ENCODE results near the gene INO80B. TPM values are rescaled to one million over a fixed set of nuclear protein-coding genes. Genes with fewer than 3 reads are reported as not detected.

INO80B gene
- total RNA-seq, 2 donors from 2014 or later: 6.3 to 32.4 TPM

DNA sequence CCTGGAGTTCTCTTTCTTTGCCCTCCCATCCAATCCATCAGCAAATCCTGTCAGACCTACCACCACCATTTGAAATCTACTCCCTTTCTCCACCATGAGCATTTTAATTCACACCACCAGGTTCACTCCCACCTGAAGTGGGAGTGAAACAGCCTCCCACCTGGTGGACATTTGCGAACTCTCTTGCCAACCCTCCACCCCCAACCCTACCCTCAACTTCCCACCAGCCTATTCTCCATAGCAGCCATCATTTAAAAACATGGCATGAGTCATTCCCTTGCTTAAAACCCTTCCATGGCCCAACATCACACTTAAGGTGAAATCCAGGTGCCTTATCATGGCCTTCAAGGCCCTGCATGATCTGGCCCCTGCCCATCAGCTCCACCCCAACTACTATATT lies 16.6 kb upstream of the INO80B start:
- Histone ChIP-seq H3K9me3 (no peaks in the 10 kb centered on the region), H3K4me1 (peaks cover 39% of the 10 kb centered on the region), H3K27me3 (no peaks in the 10 kb centered on the region), H3K36me3 (replicated peaks in 1 of 2; ENCODE audit: insufficient read depth in 1 of 2, low read depth in 2 of 2) (no peaks in the 10 kb centered on the region), H3K4me3 (no peak overlapping the region), H3K27ac (no peak overlapping the region)
- no peak for DNase-seq
- no peak for ATAC-seq
- TF ChIP-seq, protein P1, sequence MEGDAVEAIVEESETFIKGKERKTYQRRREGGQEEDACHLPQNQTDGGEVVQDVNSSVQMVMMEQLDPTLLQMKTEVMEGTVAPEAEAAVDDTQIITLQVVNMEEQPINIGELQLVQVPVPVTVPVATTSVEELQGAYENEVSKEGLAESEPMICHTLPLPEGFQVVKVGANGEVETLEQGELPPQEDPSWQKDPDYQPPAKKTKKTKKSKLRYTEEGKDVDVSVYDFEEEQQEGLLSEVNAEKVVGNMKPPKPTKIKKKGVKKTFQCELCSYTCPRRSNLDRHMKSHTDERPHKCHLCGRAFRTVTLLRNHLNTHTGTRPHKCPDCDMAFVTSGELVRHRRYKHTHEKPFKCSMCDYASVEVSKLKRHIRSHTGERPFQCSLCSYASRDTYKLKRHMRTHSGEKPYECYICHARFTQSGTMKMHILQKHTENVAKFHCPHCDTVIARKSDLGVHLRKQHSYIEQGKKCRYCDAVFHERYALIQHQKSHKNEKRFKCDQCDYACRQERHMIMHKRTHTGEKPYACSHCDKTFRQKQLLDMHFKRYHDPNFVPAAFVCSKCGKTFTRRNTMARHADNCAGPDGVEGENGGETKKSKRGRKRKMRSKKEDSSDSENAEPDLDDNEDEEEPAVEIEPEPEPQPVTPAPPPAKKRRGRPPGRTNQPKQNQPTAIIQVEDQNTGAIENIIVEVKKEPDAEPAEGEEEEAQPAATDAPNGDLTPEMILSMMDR (IDR thresholded peaks at IDR 0.05): no peak
- TF ChIP-seq POLR2A (IDR thresholded peaks at IDR 0.05): no peak
- intact Hi-C loops (cut with DNase I): no loop called here
- WGBS, 2 donors: 87 to 100% methylated on average over 1 of the region's 1 CpG

DNA sequence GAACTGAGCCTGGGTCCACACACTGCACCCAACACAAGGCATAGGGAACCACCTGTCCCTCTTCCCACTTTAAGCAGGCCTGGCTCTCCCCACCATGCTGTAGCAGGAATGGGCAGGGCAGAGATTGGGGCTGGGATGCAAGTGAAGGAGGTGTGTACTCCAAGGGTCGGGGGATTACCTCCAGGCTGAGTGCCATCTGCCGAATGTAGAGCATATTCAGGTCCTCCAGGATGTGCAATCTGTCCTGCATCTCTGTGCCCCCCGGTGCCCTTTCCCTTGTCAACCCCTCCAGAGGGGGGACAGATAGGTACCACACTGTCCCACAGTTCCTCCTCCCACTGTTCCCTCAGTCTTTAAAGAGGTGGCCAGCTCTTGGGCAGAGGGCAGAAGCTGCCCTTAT lies 15.5 kb upstream of the INO80B start:
- Histone ChIP-seq H3K27ac (peak overlapping the region in 3 of 4 donors; percentile 96 to 98 (median 97)), H3K36me3 (replicated peaks in 1 of 2; ENCODE audit: insufficient read depth in 1 of 2, low read depth in 2 of 2) (no peaks in the 10 kb centered on the region), H3K4me1 (peaks cover 39% of the 10 kb centered on the region), H3K4me3 (no peak overlapping the region), H3K9me3 (no peaks in the 10 kb centered on the region), H3K27me3 (no peaks in the 10 kb centered on the region)
- no peak for ATAC-seq
- intact Hi-C loops (cut with DNase I): no loop called here
- 13 to 26% methylated on average over 3 of the region's 3 CpGs for WGBS, 2 donors
- TF ChIP-seq, protein P1 (IDR thresholded peaks at IDR 0.05): no peak
- TF ChIP-seq POLR2A (IDR thresholded peaks at IDR 0.05): no peak
- DNase-seq: no peak

DNA sequence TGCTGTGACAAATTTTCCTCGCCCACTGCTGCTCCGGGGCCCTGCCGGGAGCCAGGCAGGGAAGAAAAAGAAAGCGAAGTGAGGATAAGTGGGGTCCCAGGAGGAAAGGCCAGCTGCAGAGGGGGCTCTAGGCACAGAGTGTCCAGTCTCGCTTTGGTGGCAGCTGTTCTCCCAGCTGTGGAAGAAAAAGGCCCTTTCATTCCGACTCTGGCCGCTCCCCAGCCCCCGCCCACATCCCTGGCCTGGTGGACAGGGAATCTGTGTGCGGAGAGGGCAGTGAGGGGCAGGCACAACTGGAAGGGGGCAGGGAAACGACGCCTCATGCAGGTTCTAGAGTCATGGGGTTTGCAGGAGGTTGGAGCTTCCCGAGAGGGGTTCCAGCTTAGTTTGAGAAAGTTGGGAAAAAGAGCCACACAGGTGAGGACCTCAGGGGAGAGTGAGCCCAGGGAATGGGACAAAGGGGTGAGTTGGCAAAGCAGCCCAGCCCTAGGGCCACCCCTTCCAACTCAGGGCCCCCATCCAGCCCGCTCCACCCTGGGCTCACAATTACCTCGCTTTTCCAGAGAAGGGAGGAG lies 15.0 kb upstream of the INO80B start:
- Histone ChIP-seq H3K27me3 (no peaks in the 10 kb centered on the region), H3K4me3 (peak overlapping the region; percentile 26 to 45), H3K36me3 (replicated peaks in 1 of 2; ENCODE audit: insufficient read depth in 1 of 2, low read depth in 2 of 2) (no peaks in the 10 kb centered on the region), H3K9me3 (no peaks in the 10 kb centered on the region), H3K27ac (peak overlapping the region; percentile 95 to 98 (median 96)), H3K4me1 (peaks cover 39% of the 10 kb centered on the region)
- no peak for ATAC-seq
- WGBS, 2 donors: 3 to 10% methylated on average over 12 to 14 of the region's 14 CpGs
- peak; percentile 47 to 57 (median 51) for DNase-seq
- no peak for TF ChIP-seq POLR2A (IDR thresholded peaks at IDR 0.05)
- TF ChIP-seq, protein P1 (IDR thresholded peaks at IDR 0.05): no peak
- intact Hi-C loops (cut with DNase I): no loop called here

DNA sequence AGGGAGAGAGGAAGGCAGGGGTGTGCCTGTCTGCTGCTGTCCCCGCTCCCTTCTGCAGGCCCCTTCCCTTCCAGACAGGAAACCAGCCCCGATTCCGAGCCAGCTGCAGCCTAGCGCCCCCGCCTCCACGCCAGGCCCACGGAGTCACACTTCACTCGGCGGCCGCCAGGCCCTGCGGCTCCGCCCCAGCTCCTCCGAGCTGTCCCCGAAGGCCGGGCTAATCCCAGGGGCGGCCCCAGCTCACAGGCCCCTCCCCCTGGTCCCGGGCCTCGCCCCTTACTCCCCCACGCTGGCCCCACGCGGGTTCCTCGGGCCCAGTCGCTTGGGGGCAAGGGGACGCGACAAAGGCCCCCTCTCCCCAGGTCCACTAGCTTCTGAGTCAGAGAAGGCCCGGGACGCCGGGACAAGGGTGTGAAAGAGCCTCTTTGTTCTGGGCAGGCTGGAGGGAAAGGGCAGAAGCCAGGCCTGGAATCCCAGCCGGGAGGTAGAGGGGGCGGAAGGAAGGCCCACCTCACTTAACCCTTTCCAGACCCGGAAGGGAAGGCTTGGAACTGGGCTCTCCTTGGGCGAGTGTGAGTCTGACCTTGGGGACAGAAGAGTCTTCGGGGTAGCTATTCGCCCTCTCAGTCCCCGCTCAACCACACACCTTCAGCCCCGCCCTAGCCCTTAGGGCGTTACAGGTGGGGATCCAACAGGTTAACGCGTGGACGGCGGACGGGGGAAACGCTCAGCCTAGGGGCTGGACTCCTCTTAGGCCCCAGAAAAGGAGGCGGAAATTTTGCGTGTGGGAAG lies 14.3 kb upstream of the INO80B start:
- Histone ChIP-seq H3K27ac (peak overlapping the region; percentile 95 to 98 (median 96)), H3K27me3 (no peaks in the 10 kb centered on the region), H3K4me3 (peak overlapping the region; percentile 26 to 45), H3K4me1 (peaks cover 39% of the 10 kb centered on the region), H3K9me3 (no peaks in the 10 kb centered on the region), H3K36me3 (replicated peaks in 1 of 2; ENCODE audit: insufficient read depth in 1 of 2, low read depth in 2 of 2) (no peaks in the 10 kb centered on the region)
- 5 to 10% methylated on average over 11 to 43 of the region's 45 CpGs for WGBS, 2 donors
- ATAC-seq: peak; percentile 81
- intact Hi-C loops (cut with DNase I): no loop called here
- DNase-seq: peak; percentile 84 to 91 (median 89)
- TF ChIP-seq POLR2A (IDR thresholded peaks at IDR 0.05): peak; percentile 68 to 81 (median 80)
- TF ChIP-seq, protein P1 (IDR thresholded peaks at IDR 0.05): peak in 6 of 7 experiments; percentile 20 to 65 (median 55)
